ENCODE results near the gene ADSL. TPM values are rescaled to one million over a fixed set of nuclear protein-coding genes. Genes with fewer than 3 reads are reported as not detected.
A peak's percentile ranks its signal among the peaks of the same experiment; 100 is the strongest.

Gene ADSL
- total and polyA plus RNA-seq, 9 donors: 150 to 213 (median 167) TPM

GRCh38 chr22:40385036-40385782, 38.9 kb downstream of the ADSL start:
- WGBS (ENCODE audit: insufficient coverage): 54% methylated on average over 9 of the region's 10 CpGs
- H3K36me3 ChIP-seq (ENCODE audit: control insufficient read depth, insufficient read depth, low read length): no peaks in the 10 kb centered on the region
- no peaks in the 10 kb centered on the region for H3K9me3 ChIP-seq (replicated peaks; ENCODE audit: control insufficient read depth, low read depth, low read length)
- no peaks in the 10 kb centered on the region for H3K27me3 ChIP-seq (ENCODE audit: control insufficient read depth, insufficient read depth, low read length)
- peaks cover 4% of the 10 kb centered on the region for H3K4me1 ChIP-seq (ENCODE audit: control insufficient read depth, insufficient read depth, low read length)
- no peak overlapping the region for H3K27ac ChIP-seq (ENCODE audit: low read length)
- no peak for DNase-seq
- no peak overlapping the region for H3K4me3 ChIP-seq (ENCODE audit: low read length)

GRCh38 chr22:40387746-40388145, 41.4 kb downstream of the ADSL start:
- no peak overlapping the region for H3K4me3 ChIP-seq (ENCODE audit: low read length)
- WGBS (ENCODE audit: insufficient coverage): 21% methylated on average over 1 of the region's 5 CpGs
- no peaks in the 10 kb centered on the region for H3K36me3 ChIP-seq (ENCODE audit: control insufficient read depth, insufficient read depth, low read length)
- DNase-seq: no peak
- no peak overlapping the region for H3K27ac ChIP-seq (ENCODE audit: low read length)
- H3K4me1 ChIP-seq (ENCODE audit: control insufficient read depth, insufficient read depth, low read length): peaks cover 4% of the 10 kb centered on the region
- no peaks in the 10 kb centered on the region for H3K27me3 ChIP-seq (ENCODE audit: control insufficient read depth, insufficient read depth, low read length)
- H3K9me3 ChIP-seq (replicated peaks; ENCODE audit: control insufficient read depth, low read depth, low read length): no peaks in the 10 kb centered on the region

- no peaks in the 10 kb centered on the region for H3K36me3 ChIP-seq (ENCODE audit: control insufficient read depth, insufficient read depth, low read length)
- H3K4me1 ChIP-seq (ENCODE audit: control insufficient read depth, insufficient read depth, low read length): peaks cover 4% of the 10 kb centered on the region
- DNase-seq: no peak
- no peak overlapping the region for H3K27ac ChIP-seq (ENCODE audit: low read length)
- WGBS (ENCODE audit: insufficient coverage): 64% methylated on average over 4 of the region's 4 CpGs
- no peaks in the 10 kb centered on the region for H3K9me3 ChIP-seq (replicated peaks; ENCODE audit: control insufficient read depth, low read depth, low read length)
- no peaks in the 10 kb centered on the region for H3K27me3 ChIP-seq (ENCODE audit: control insufficient read depth, insufficient read depth, low read length)
- no peak overlapping the region for H3K4me3 ChIP-seq (ENCODE audit: low read length)
Measured at GRCh38 chr22:40388231-40388630, 41.9 kb downstream of the ADSL start.

GRCh38 chr22:40391417-40391816, 45.1 kb downstream of the ADSL start:
- DNase-seq: no peak
- Histone ChIP-seq H3K27ac (ENCODE audit: low read length) (no peak overlapping the region), H3K4me3 (ENCODE audit: low read length) (no peak overlapping the region), H3K36me3 (ENCODE audit: control insufficient read depth, insufficient read depth, low read length) (peaks cover 2% of the 10 kb centered on the region), H3K27me3 (ENCODE audit: control insufficient read depth, insufficient read depth, low read length) (no peaks in the 10 kb centered on the region), H3K9me3 (replicated peaks; ENCODE audit: control insufficient read depth, low read depth, low read length) (no peaks in the 10 kb centered on the region), H3K4me1 (ENCODE audit: control insufficient read depth, insufficient read depth, low read length) (peaks cover 4% of the 10 kb centered on the region)
- 100% methylated on average over 1 of the region's 2 CpGs for WGBS (ENCODE audit: insufficient coverage)

- no peak overlapping the region for H3K4me3 ChIP-seq (ENCODE audit: low read length)
- 83% methylated on average over 1 of the region's 2 CpGs for WGBS (ENCODE audit: insufficient coverage)
- no peaks in the 10 kb centered on the region for H3K9me3 ChIP-seq (replicated peaks; ENCODE audit: control insufficient read depth, low read depth, low read length)
- H3K27ac ChIP-seq (ENCODE audit: low read length): no peak overlapping the region
- H3K27me3 ChIP-seq (ENCODE audit: control insufficient read depth, insufficient read depth, low read length): no peaks in the 10 kb centered on the region
- peaks cover 2% of the 10 kb centered on the region for H3K36me3 ChIP-seq (ENCODE audit: control insufficient read depth, insufficient read depth, low read length)
- H3K4me1 ChIP-seq (ENCODE audit: control insufficient read depth, insufficient read depth, low read length): peaks cover 14% of the 10 kb centered on the region
- no peak for DNase-seq
Measured at GRCh38 chr22:40392618-40393017, 46.3 kb downstream of the ADSL start.

GRCh38 chr22:40394607-40395006, 48.3 kb downstream of the ADSL start:
- H3K4me3 ChIP-seq (ENCODE audit: low read length): no peak overlapping the region
- no peak for DNase-seq
- H3K9me3 ChIP-seq (replicated peaks; ENCODE audit: control insufficient read depth, low read depth, low read length): no peaks in the 10 kb centered on the region
- H3K27ac ChIP-seq (ENCODE audit: low read length): no peak overlapping the region
- peaks cover 21% of the 10 kb centered on the region for H3K4me1 ChIP-seq (ENCODE audit: control insufficient read depth, insufficient read depth, low read length)
- H3K27me3 ChIP-seq (ENCODE audit: control insufficient read depth, insufficient read depth, low read length): no peaks in the 10 kb centered on the region
- peaks cover 2% of the 10 kb centered on the region for H3K36me3 ChIP-seq (ENCODE audit: control insufficient read depth, insufficient read depth, low read length)
- WGBS (ENCODE audit: insufficient coverage): 60% methylated on average over 1 of the region's 3 CpGs

- Histone ChIP-seq H3K36me3 (ENCODE audit: control insufficient read depth, insufficient read depth, low read length) (peaks cover 4% of the 10 kb centered on the region), H3K27me3 (ENCODE audit: control insufficient read depth, insufficient read depth, low read length) (no peaks in the 10 kb centered on the region), H3K9me3 (replicated peaks; ENCODE audit: control insufficient read depth, low read depth, low read length) (no peaks in the 10 kb centered on the region), H3K27ac (ENCODE audit: low read length) (no peak overlapping the region), H3K4me1 (ENCODE audit: control insufficient read depth, insufficient read depth, low read length) (peaks cover 28% of the 10 kb centered on the region), H3K4me3 (ENCODE audit: low read length) (no peak overlapping the region)
- WGBS (ENCODE audit: insufficient coverage): 79% methylated on average over 4 of the region's 7 CpGs
- no peak for DNase-seq
Measured at GRCh38 chr22:40395607-40396006, 49.3 kb downstream of the ADSL start.

GRCh38 chr22:40396882-40397281, 50.6 kb downstream of the ADSL start:
- Histone ChIP-seq H3K27ac (ENCODE audit: low read length) (peak overlapping the region; percentile 79), H3K9me3 (replicated peaks; ENCODE audit: control insufficient read depth, low read depth, low read length) (no peaks in the 10 kb centered on the region), H3K4me3 (ENCODE audit: low read length) (no peak overlapping the region), H3K27me3 (ENCODE audit: control insufficient read depth, insufficient read depth, low read length) (no peaks in the 10 kb centered on the region), H3K4me1 (ENCODE audit: control insufficient read depth, insufficient read depth, low read length) (peaks cover 32% of the 10 kb centered on the region), H3K36me3 (ENCODE audit: control insufficient read depth, insufficient read depth, low read length) (peaks cover 13% of the 10 kb centered on the region)
- WGBS (ENCODE audit: insufficient coverage): no CpG with 5 or more reads among the region's 4 CpGs
- peak; percentile 72 for DNase-seq

GRCh38 chr22:40397396-40397795, 51.1 kb downstream of the ADSL start:
- Histone ChIP-seq H3K36me3 (ENCODE audit: control insufficient read depth, insufficient read depth, low read length) (peaks cover 17% of the 10 kb centered on the region), H3K4me1 (ENCODE audit: control insufficient read depth, insufficient read depth, low read length) (peaks cover 32% of the 10 kb centered on the region), H3K27me3 (ENCODE audit: control insufficient read depth, insufficient read depth, low read length) (no peaks in the 10 kb centered on the region), H3K4me3 (ENCODE audit: low read length) (no peak overlapping the region), H3K27ac (ENCODE audit: low read length) (peak overlapping the region; percentile 79), H3K9me3 (replicated peaks; ENCODE audit: control insufficient read depth, low read depth, low read length) (no peaks in the 10 kb centered on the region)
- 20% methylated on average over 1 of the region's 1 CpG for WGBS (ENCODE audit: insufficient coverage)
- no peak for DNase-seq

- no peaks in the 10 kb centered on the region for H3K27me3 ChIP-seq (ENCODE audit: control insufficient read depth, insufficient read depth, low read length)
- peak; percentile 20 for DNase-seq
- WGBS (ENCODE audit: insufficient coverage): 89% methylated on average over 1 of the region's 2 CpGs
- H3K4me3 ChIP-seq (ENCODE audit: low read length): no peak overlapping the region
- H3K36me3 ChIP-seq (ENCODE audit: control insufficient read depth, insufficient read depth, low read length): peaks cover 36% of the 10 kb centered on the region
- H3K4me1 ChIP-seq (ENCODE audit: control insufficient read depth, insufficient read depth, low read length): peaks cover 29% of the 10 kb centered on the region
- peak overlapping the region; percentile 4 for H3K27ac ChIP-seq (ENCODE audit: low read length)
- no peaks in the 10 kb centered on the region for H3K9me3 ChIP-seq (replicated peaks; ENCODE audit: control insufficient read depth, low read depth, low read length)
Measured at GRCh38 chr22:40399621-40400020, 53.3 kb downstream of the ADSL start.
